GM12892 (cell line): ENCODE data around the gene DQX1. TPM values are rescaled to one million over a fixed set of nuclear protein-coding genes. Genes with fewer than 3 reads are reported as not detected.

Experiments
- DNase-seq: peaks from one replicate; pipeline ENCODE4 v3.0.0; 2011; ENCODE audit not compliant: insufficient read length
- FAIRE-seq: peaks from 2 replicates; lab custom pipeline; 2011; peaks lifted over from hg19 to GRCh38; lab: Jason Lieb, UNC
- POLR2A ChIP-seq: IDR thresholded peaks from 2 replicates; pipeline ENCODE4 v1.6.1; 2011; ENCODE audit warnings: low read depth, low read length, control low read depth
- POLR2AphosphoS5 ChIP-seq: IDR thresholded peaks from 2 replicates; pipeline ENCODE4 v1.6.1; 2011; ENCODE audit warnings: low read depth, low read length, control low read depth
- TAF1 ChIP-seq: IDR thresholded peaks from 2 replicates; pipeline ENCODE4 v1.6.1; 2011; ENCODE audit warnings: low read depth, mild to moderate bottlenecking, control low read depth, low read length, borderline replicate concordance
- polyA plus RNA-seq: library from polyadenylated mRNA; unstranded; fragments of >200 nt; gene quantifications from one replicate; pipeline ENCODE4 v1.2.1, GENCODE V29; 2012; ENCODE audit warnings: missing spikeins, inconsistent platforms; ENCODE audit not compliant: missing spikeins

Gene DQX1, protein sequence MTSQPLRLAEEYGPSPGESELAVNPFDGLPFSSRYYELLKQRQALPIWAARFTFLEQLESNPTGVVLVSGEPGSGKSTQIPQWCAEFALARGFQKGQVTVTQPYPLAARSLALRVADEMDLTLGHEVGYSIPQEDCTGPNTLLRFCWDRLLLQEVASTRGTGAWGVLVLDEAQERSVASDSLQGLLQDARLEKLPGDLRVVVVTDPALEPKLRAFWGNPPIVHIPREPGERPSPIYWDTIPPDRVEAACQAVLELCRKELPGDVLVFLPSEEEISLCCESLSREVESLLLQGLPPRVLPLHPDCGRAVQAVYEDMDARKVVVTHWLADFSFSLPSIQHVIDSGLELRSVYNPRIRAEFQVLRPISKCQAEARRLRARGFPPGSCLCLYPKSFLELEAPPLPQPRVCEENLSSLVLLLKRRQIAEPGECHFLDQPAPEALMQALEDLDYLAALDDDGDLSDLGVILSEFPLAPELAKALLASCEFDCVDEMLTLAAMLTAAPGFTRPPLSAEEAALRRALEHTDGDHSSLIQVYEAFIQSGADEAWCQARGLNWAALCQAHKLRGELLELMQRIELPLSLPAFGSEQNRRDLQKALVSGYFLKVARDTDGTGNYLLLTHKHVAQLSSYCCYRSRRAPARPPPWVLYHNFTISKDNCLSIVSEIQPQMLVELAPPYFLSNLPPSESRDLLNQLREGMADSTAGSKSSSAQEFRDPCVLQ
- 0.93 TPM for polyA plus RNA-seq

DNA sequence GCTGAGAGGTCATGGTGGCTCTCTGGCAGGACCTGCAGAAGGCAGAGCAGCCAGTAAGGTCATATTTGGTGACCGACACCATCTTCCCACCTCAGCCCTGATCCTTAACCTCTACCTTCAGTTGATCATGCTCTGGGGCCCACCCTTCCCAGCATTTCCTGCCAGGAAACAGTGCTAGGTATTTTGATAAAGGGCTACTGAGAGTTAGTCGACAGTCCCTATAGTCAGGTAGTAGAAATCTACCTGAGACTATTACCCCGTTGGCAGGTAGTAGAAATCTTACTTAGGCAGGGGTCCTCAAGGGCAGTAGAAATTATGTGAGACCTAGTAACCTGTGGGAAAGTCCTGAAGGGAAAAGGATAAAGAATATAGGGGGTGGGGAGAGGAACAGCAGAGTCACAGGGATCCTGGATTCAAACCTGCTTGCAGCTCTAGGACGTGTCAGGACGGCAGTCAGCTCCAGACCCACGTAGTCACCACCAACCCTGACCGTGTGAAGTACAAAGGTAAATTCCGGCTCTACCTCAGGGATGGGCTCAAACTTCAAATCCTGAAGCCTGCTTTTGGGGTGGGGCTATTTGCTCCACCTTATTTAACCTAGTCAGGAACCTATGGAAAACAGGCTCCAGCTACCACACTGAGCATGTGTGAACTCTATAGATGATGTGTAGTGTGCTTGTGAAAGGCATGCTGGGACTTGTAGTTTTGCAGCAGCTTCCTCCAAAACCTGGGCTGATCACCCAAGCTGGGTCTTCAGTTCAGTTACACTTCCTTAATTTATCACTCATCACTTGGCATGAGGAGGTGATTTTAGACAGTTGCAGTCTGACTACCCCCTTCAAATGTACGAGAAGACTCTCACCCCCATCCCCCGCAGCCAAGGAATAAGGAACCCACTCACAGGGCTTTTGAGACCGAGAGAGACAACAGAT is at the start of gene DQX1:
Gene DQX1 (minus strand): TSS at position 515 of the 932 bp plus-strand sequence. CDS start 502 bp downstream, at position 13.
- peak; percentile 30 for FAIRE-seq
- TF ChIP-seq POLR2AphosphoS5 = 0 out of 2 replicates have a peak, but pooled peaks have one; percentile 30
- peak; percentile 39 for TF ChIP-seq POLR2A
- no peak for TF ChIP-seq TAF1
- no peak for DNase-seq

DNA sequence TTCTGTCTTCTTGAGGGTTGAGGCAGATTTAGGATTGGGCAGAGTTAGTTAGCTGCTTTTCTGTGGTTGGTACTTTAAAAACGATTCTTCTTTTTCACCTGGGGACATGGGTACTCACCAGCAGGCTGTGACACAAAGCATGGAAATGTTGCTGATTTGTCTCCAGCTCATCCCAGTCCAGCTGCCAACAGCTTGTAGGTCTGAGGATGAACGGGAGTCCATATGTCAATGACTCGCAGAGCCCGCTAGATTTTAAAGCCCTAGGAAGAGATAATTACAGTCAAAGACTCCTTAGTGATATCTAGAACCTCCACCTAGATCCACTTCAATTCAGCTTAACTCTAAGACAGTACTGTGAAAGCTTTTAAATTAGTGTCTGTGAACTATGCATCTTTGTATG is 49.3 kb upstream of the DQX1 start:
- no peak for TF ChIP-seq POLR2AphosphoS5
- DNase-seq = no peak
- no peak for FAIRE-seq

DNA sequence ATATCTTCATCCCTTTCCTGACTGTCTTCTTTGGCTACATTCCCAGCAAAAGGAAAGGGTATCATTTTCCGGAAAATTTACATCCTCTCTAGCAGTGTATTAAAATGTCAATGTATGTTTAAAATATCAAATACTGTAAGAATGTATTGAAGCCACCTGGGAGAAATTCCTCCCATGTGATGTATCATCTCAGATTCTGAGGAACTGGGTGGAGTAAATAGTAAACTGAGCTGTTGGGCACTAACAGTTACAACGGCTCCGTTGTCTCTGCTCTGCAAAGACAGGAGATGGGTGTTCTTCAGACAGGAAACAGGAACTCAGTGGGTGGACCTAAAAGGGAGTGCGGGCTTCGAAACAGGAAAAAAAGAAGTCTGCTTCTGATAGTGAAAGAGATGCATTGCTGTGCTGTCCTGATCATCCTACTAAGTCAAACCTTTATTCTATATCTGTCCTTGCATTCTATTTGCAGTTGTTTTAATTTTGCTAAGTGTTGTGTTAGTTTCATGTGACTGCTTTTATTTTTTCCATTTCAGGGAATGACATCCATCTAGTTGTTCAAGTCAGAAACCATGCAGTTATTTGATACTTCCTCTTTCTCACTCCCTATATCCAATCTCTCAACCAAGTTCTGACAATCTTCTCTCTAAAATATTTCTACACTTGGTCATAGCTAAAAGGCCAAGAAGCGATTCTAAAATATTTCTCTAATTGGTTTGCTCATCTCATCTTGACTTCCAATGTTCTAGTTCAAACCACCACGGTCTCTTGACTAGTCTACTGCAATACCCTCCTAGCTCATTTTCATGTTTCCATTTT is 47.9 kb upstream of the DQX1 start:
- no peak for DNase-seq

DNA sequence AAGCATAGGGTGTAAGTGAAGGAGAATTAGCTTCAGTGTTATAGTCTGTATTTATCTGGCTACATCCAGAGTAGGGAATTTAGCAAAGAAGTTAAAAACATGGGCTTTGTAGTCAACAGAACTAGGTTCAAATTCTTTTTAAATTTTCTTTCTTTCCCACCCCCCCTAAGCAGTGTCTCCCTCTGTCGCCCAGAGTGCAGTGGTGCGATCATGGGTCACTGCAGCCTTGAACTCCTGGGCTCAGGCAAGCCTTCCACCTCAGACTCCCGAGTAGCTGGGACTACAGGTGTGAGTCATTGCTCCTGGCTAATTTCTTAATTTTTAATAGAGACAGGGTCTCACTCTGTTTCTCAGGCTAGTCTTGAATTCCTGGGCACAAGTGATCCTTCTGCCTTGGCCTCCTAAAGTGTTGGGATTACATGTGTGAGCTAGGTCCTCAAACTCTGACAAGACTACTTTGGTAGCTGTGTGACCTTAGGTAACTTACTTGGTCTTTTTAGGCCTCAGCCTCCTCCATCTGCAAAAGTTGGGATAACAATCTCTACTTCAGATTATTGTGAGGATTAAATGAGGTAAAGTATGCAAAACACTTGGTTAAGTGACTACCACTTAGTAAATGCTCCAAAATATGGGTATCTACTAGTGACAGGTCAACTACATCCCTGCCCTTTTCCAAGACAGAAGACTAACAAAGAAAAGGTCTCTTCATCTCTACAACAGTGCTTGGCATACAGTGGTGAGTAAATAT is 46.3 kb upstream of the DQX1 start:
- peak; percentile 73 for FAIRE-seq
- DNase-seq = no peak
- TF ChIP-seq TAF1 (no peak), POLR2AphosphoS5 (no peak), POLR2A (no peak)

More for the DNA sequence above, 47.9 kb upstream of the DQX1 start:
- peak; percentile 92 for FAIRE-seq
- TF ChIP-seq POLR2A = 0 out of 2 replicates have a peak, but pooled peaks have one; percentile 45
- TF ChIP-seq POLR2AphosphoS5 = peak; percentile 44; the same call in 1 of the 2 replicates
- no peak for TF ChIP-seq TAF1

DNA sequence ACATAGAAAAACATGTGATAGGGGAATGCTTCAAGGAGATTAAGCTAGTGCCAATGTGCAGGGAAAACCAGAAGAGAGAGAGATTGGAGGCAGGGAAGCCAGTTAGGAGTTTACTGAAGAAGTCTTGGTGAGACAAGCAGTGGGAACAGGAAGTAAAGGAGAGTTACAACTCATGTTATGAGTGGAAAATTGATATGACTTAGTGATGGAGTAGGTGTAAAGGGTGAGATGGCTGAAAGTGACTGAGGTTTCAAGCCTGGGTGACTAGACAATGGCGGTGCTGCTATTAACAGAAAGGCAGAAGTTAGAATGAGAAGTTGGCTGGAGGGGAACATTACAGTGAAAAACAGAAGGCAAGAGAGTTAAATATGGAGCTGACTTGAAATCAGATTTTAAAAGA is 45.0 kb upstream of the DQX1 start:
- TF ChIP-seq POLR2AphosphoS5 (no peak), POLR2A (0 out of 2 replicates have a peak, but pooled peaks have one; percentile 22)
- DNase-seq (no peak), FAIRE-seq (peak; percentile 96)

DNA sequence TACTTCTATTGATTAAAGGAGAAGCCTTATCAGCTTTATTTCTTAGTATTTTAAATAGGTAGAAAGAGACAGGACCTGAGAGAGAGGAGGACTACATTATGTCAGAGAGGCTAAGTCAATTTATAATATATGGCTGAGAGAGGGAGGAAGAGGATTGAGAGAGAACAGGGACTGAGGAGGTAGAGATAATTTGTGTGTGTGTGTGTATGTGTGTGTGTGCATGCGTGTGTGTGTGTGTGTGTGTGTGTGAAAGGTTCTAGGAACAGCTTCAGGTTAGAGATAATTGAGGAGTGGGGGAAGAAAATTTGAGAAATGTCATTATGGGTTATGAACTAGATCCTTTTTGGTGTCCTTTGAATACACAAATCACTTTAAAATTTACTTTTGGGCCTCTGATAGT is 43.7 kb upstream of the DQX1 start:
- DNase-seq (no peak), FAIRE-seq (no peak)
- TF ChIP-seq POLR2AphosphoS5 = no peak
- TF ChIP-seq TAF1 = no peak
- no peak for TF ChIP-seq POLR2A

DNA sequence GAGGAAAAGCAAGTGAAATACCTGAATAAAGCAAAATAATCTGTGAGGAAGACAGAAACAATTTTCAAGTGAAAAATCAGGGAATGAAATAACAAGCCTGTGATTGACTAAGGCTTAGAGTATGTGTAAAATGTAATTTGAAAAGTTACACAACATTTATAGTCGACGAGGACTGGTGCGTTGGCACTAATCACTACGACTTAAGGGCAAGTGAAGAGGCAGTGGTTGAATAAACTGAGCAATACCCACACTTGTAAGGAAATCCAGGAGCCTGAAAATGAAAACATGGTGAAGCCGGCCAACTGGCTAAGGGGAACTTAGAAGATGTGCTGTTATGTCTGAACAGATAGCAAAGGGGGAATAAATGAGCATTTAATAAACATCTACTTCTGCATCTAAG is 41.9 kb upstream of the DQX1 start:
- FAIRE-seq (peak; percentile 54), DNase-seq (no peak)
- TF ChIP-seq POLR2A (no peak), POLR2AphosphoS5 (no peak), TAF1 (no peak)

DNA sequence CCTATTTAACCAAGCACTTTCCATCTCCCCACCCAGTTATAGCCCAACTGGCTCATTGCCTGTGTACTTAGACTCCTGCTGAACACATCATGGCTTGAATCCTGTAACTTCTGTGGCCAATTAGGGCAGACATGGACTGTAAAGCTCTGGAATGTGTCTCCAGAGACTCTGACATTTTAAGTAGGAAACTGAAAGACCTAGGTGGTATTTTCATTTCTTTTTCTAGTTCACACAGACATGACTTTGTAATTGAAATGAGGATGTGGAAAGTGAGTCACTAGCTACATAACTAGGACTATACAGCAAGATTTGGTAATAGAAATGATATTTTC is 40.7 kb upstream of the DQX1 start:
- FAIRE-seq (peak; percentile 38), DNase-seq (no peak)
- TF ChIP-seq TAF1 (no peak), POLR2A (no peak), POLR2AphosphoS5 (no peak)

DNA sequence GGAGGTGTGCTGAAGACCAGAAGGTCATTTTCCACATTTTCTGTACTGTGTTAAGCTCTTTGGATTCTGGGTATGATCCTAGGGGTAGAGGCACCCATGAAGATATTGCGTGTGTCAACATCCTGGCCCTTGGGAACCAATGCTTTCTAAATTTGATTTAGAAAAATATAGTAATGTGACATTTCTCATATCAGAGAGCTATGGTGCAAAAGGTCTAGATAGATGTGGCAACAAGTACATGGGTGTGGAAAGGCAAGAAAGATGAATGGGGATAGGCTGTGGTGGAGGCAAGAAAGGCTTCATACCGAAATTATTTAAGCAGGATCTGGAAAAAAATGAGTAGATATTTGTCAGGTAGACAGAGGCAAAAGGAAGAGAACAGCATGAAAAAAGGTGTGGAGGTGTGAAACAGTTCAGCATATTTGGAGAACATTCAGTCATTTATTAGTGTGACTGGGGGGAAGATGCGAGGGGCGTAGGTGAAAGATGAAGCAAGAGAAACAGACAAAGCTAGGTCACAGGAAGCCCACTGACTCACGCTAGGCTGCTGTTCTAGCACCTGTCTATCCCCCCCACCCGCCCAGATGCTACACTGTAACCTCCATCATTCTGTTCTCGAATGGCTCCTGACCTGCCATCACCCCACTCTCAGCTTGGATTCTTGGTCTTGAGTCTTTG is 40.2 kb upstream of the DQX1 start:
- FAIRE-seq (no peak), DNase-seq (no peak)

DNA sequence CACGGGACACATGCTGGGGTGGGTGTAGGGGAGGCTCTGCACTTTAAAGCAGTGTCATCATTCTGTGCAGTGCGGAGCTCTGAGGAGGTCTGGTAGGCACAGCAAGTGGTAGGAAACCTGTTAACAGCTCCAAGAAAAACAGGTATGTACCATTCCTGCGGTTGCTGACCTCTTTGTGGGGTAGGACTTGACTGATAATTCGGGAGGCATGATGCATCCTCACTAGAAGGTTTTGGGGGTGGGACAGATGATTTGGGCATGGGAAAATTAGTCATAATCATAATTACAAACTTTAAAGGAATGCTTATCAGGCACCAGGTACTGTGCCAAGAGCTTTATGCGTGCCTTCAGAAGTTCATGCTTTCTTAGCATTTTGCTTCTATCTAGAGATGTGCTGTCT is 38.2 kb upstream of the DQX1 start:
- TF ChIP-seq TAF1 (no peak), POLR2AphosphoS5 (no peak), POLR2A (no peak)
- no peak for DNase-seq
- FAIRE-seq = no peak

More for the DNA sequence above, 40.2 kb upstream of the DQX1 start:
- TF ChIP-seq POLR2AphosphoS5 (no peak), TAF1 (no peak), POLR2A (no peak)
